IgD-negative memory B cell (primary cell): Measurements from ENCODE around the gene IGFBP4. TPM values are rescaled to one million over a fixed set of nuclear protein-coding genes. Genes with fewer than 3 reads are reported as not detected.

Experiments
- H3K27ac Mint-ChIP-seq, 3 donors: one replicate each; pipeline ENCODE4 v1.8.0; 2020 to 2022; ENCODE audit warnings: mild to moderate bottlenecking in 3 of 3, mixed read lengths in 3 of 3, moderate library complexity in 1 of 3
- H3K27me3 Mint-ChIP-seq: one replicate; pipeline ENCODE4 v1.8.0; 2021; ENCODE audit warnings: mixed read lengths
- H3K36me3 Mint-ChIP-seq: one replicate; pipeline ENCODE4 v1.8.0; 2020; ENCODE audit warnings: mild to moderate bottlenecking, mixed read lengths
- H3K4me1 Mint-ChIP-seq, 3 donors: one replicate each; pipeline ENCODE4 v1.8.0; 2020 to 2022; ENCODE audit warnings: mixed read lengths in 3 of 3, mild to moderate bottlenecking in 1 of 3
- H3K4me3 Mint-ChIP-seq, 4 donors: one replicate each; pipeline ENCODE4 v1.8.0; 2020 to 2022; ENCODE audit warnings: mild to moderate bottlenecking in 4 of 4, mixed read lengths in 4 of 4, moderate library complexity in 3 of 4
- H3K9me3 Mint-ChIP-seq, 3 donors: one replicate each; pipeline ENCODE4 v1.8.0; 2020 to 2021; ENCODE audit warnings: mixed read lengths in 3 of 3, mild to moderate bottlenecking in 1 of 3
- polyA plus RNA-seq: library from polyadenylated mRNA; unstranded; fragments of 300-500 nt; fragmentation: Illumina TruSeq; gene quantifications from one replicate; pipeline ENCODE4 v1.2.3, GENCODE V29; 2021

Gene IGFBP4
- polyA plus RNA-seq, 1 donor from 2014 or later = 3.0 TPM

DNA sequence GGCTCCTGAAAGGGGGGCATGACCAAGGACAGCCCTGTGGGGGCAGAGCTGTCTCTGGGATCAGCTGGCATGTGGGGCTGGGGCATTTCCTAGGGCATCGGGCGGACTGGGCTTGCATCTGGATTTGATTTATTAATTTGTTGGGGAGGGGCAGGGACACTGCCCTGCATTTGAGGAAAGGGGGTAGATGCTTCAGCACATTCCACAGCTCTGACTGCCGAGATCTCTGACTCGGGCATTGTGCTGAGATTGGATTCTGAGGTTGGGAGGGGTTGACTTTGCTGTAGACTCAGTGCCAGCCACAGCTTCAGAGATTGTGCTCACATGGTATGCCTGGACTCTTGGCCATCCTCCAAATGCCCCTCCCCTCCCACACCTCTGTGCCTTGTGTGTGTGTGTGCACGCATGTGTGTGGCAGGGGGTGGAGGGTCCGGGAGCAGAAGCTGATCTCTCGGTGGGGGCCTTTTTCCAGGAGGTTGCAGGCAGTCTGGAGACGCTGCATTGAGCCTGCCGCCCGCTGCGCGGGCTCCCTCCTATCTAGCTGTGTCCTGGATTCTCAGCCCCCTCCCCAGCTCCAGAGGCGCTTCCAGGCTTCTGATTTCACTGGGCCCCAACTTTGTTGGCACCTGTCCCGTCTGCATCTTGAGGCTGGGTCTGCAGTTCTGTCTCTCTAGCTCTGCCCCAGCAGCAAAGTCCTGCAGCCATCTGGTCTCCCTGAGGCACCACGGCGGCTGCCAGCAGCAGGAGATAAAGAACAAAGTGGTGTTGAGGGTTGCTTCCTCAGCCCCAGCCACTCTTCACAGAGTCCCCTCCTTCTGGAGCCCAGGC is 14.9 kb downstream of the IGFBP4 start:
- no peak overlapping the region for H3K27ac Mint-ChIP-seq

GRCh38 chr17:40458851-40459482 is 15.7 kb downstream of the IGFBP4 start:
- H3K4me3 Mint-ChIP-seq = no peak overlapping the region
- no peak overlapping the region for H3K27ac Mint-ChIP-seq
- peaks cover 4% of the 10 kb centered on the region for H3K36me3 Mint-ChIP-seq
- H3K27me3 Mint-ChIP-seq = no peaks in the 10 kb centered on the region
- no peaks in the 10 kb centered on the region for H3K4me1 Mint-ChIP-seq
- H3K9me3 Mint-ChIP-seq = no peaks in the 10 kb centered on the region

More for the DNA sequence above, 14.9 kb downstream of the IGFBP4 start:
- Mint-ChIP-seq H3K9me3 (no peaks in the 10 kb centered on the region), H3K4me1 (no peaks in the 10 kb centered on the region), H3K27me3 (no peaks in the 10 kb centered on the region), H3K36me3 (peaks cover 4% of the 10 kb centered on the region), H3K4me3 (no peak overlapping the region)

DNA sequence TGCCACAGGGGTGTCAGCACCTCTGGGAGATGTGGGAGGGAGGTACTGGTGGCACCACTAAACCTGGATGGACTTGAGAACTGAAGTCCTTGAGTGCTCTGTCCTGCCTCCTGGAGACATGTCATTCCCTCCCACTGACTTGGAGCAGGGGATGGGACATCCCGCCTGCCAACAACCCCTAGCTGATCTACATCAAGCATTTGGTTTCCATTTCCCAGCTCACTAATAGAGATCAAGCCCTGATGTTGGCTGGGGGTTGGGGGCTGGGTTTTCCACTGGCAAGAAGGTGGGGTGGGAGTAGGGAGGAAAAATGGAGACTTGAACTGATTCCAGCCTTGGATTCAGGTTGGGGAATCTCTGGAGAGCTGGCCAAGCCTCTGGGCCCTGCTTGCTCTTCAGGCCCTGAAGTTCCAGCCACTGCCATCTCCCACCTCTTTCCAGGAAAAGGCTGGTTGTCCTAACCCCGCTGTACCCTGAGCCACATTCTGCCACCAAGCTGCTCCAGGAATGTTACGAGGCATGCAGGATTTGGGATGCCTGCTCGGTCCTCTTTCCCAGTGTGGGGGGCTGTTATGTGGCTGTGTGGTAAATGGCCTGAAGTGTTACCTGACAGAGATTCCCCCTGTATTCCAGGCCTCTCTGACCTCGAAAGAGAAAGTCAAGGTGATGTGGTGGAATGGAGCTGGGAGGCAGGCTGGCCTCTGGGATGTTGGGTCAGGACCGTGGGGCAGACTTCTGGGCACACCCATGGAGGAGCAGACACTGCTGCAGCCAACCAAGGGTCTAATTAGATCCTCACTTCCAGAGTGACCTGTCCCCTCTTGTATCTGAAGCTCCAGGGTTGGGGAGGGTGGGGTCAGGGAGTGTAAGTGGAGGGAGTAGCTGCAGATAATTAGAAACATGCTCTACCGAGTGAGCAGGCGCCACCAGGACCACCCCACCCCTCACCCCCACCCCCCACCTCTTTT is 16.7 kb downstream of the IGFBP4 start:
- no peaks in the 10 kb centered on the region for H3K4me1 Mint-ChIP-seq
- H3K4me3 Mint-ChIP-seq = no peak overlapping the region
- H3K27me3 Mint-ChIP-seq = no peaks in the 10 kb centered on the region
- H3K27ac Mint-ChIP-seq = no peak overlapping the region
- peaks cover 2% of the 10 kb centered on the region for H3K36me3 Mint-ChIP-seq
- peaks cover 0 to 3% (median 0%) of the 10 kb centered on the region in 3 donors for H3K9me3 Mint-ChIP-seq

- peaks cover 0 to 3% (median 0%) of the 10 kb centered on the region in 3 donors for H3K9me3 Mint-ChIP-seq
- no peaks in the 10 kb centered on the region for H3K27me3 Mint-ChIP-seq
- no peaks in the 10 kb centered on the region for H3K4me1 Mint-ChIP-seq
- H3K27ac Mint-ChIP-seq = no peak overlapping the region
- peaks cover 2% of the 10 kb centered on the region for H3K36me3 Mint-ChIP-seq
- H3K4me3 Mint-ChIP-seq = no peak overlapping the region
Measured at GRCh38 chr17:40460604-40460967, 17.3 kb downstream of the IGFBP4 start.

DNA sequence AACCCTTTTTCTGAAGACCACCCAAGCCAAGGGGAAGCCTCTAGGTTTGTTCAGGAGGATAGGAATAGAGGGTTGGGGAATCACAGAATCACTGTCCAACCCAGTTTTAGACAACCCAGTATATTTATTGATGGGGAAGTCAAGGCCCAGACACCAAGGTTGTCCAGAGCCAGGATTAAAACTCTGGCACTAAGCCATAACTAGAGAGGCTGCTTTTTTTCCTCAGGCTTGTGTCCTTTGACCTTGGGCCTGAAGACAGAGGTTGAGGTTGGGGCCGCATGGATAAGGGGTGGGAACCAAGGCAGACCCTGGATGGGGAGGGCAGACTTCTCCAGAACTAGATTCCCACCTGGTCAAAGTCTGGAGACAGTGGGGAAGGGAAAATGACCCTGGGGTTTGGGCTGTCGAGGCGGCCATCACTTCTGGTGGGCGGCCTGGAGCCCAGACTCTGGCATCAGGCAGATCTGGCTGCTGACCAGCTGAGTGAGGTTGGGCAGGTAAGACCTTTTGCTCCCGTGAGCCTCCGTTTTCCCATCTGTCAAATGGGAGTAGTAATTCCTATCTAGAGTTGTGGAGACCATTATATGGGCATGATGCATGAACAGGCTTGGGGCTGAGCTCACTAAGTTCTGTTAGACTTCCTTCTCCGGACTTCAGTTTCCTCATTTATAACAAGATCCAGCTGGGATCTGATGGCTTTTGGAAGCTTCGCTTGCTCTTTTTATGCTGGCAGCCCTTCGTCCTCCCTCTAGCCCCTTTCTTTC is 17.9 kb downstream of the IGFBP4 start:
- peak overlapping the region in 1 of 3 donors; percentile 43 for H3K27ac Mint-ChIP-seq
- H3K36me3 Mint-ChIP-seq = peaks cover 2% of the 10 kb centered on the region
- H3K9me3 Mint-ChIP-seq = peaks cover 0 to 3% (median 0%) of the 10 kb centered on the region in 3 donors
- no peaks in the 10 kb centered on the region for H3K4me1 Mint-ChIP-seq
- no peak overlapping the region for H3K4me3 Mint-ChIP-seq
- no peaks in the 10 kb centered on the region for H3K27me3 Mint-ChIP-seq

DNA sequence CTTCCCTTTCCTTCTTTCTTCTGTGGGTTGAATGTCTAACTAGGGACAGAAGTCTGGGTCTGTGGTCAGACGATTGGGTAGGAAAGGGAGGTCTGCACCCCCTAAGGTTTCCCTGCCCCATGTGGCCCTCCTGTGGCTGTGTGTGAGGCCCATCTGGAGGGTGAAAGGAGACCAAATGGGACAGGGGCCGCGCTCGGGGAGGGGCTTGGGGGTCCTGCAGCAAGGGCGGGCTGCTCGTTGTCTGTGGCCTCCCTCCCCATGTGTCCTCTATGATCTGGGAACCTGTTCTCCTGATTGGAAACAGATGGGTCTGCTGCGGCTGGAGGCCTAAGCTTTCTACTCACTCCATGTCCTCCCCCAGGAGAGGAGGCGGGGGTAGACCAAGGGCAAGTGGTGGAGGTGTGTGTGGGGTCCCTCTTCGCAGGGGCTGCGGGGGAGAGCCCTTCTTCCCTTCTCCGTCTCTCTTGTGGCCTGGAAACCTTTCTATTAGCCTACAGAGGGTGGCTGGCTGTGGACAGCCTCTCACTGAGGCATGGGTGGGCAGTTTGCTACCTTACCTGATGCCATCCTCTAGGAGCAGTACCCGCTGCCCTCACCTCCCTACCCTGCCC is 18.6 kb downstream of the IGFBP4 start:
- Mint-ChIP-seq H3K9me3 (peaks cover 0 to 3% (median 0%) of the 10 kb centered on the region in 3 donors), H3K4me3 (no peak overlapping the region), H3K27me3 (peaks cover 2% of the 10 kb centered on the region), H3K27ac (peak overlapping the region in 1 of 3 donors; percentile 43), H3K36me3 (peaks cover 2% of the 10 kb centered on the region), H3K4me1 (no peaks in the 10 kb centered on the region)

DNA sequence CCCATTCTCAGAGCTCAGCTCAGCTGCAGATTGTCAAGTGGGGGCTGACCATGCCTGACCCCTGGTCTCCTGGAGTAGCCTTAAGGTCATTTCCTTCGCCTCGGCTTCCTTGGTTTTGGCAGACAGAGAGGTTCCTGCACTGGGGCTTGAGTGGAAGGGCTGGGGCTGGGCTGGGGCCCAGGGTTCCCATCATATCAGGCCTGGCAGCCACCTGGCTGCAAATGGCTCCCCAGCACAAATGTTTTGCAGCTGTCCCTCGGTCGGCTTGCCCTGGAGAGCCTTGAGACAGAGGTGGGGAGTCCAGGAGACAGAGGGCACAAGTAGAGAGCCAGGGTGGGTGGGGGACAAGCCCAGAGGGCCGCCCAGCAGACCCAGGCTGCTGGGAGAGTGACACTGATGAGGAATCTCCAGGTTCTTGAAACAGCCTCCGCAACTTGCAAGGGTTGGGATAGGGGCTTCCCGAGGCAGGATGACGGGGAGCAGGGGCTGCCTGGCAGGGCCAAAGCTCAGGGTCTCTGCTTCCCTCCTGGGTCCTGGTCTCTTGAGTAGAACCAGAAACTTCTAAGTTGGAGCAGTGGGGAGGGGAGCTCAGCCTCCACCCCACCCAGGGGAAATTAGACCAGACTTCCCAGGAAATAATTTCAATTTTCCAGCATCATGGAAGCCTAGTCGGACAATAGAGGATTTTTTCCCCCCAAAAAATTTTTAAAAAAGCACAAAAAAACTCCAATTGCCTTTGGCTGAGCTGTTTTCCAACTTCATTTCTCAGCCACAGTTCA is 19.3 kb downstream of the IGFBP4 start:
- H3K4me1 Mint-ChIP-seq = no peaks in the 10 kb centered on the region
- peaks cover 2% of the 10 kb centered on the region for H3K36me3 Mint-ChIP-seq
- no peak overlapping the region for H3K4me3 Mint-ChIP-seq
- no peak overlapping the region for H3K27ac Mint-ChIP-seq
- H3K9me3 Mint-ChIP-seq = peaks cover 0 to 3% (median 0%) of the 10 kb centered on the region in 3 donors
- H3K27me3 Mint-ChIP-seq = peaks cover 2% of the 10 kb centered on the region

DNA sequence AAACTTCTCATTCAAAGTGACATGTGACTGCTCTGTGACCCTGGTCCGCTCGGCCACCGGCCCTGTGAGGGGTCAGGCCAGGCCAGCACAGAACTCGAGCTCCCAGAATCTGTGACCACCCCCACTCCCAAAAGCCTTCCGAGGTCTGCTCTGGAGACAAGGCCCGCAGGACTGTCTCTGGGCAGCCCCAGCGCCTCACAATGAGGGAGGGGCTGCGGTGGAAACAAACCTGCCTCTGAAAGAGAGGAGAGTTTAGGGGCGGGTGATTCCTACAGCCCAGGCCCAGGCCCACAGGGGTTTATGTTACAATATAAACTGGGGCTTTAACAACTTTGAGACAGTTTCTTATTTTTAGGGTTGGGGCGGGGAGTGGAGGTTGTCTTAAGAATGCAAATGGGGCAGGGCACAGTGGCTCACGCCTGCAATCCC is 19.9 kb downstream of the IGFBP4 start:
- H3K4me3 Mint-ChIP-seq = no peak overlapping the region
- H3K27me3 Mint-ChIP-seq = peaks cover 2% of the 10 kb centered on the region
- no peak overlapping the region for H3K27ac Mint-ChIP-seq
- peaks cover 0 to 3% (median 0%) of the 10 kb centered on the region in 3 donors for H3K9me3 Mint-ChIP-seq
- H3K36me3 Mint-ChIP-seq = peaks cover 2% of the 10 kb centered on the region
- no peaks in the 10 kb centered on the region for H3K4me1 Mint-ChIP-seq

GRCh38 chr17:40464392-40464855 is 21.2 kb downstream of the IGFBP4 start:
- Mint-ChIP-seq H3K4me1 (no peaks in the 10 kb centered on the region), H3K9me3 (peaks cover 0 to 3% (median 0%) of the 10 kb centered on the region in 3 donors), H3K36me3 (peaks cover 2% of the 10 kb centered on the region), H3K27me3 (peaks cover 2% of the 10 kb centered on the region), H3K27ac (peak overlapping the region in 1 of 3 donors; percentile 47), H3K4me3 (no peak overlapping the region)

DNA sequence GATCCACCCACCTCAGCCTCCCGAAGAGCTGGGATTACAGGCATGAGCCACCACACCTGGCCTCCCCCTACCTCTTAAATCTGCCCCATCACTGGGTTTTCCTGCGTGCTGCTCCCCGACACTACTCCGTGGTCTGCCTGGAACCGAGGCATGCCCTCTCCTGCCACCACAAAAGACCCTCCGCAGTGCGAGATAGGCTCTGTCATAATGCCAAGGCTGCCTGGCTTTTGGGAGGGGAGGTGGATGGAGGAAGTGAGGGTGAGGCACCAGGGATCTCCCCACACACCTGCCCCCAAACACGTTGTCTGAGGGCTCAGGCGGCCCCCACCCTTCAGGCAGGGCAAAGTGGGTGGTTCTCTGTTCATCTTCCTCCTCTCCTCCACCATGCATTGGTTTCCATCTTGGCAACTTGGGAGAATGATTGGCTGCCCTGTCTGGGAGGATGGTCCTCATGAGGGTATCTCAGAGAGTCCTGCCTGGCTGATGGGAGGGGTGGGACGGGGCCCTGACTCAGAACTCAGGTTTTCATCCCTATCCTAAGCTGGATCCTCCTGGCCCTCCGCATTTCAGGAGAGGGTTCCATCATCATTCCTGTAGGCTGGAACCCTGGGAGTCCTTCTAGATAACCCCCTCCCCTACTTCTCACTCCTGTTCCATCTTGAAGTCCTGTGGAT is 23.2 kb downstream of the IGFBP4 start:
- H3K36me3 Mint-ChIP-seq = peaks cover 2% of the 10 kb centered on the region
- H3K27ac Mint-ChIP-seq = no peak overlapping the region
- H3K4me3 Mint-ChIP-seq = no peak overlapping the region
- H3K27me3 Mint-ChIP-seq = peaks cover 5% of the 10 kb centered on the region
- H3K9me3 Mint-ChIP-seq = peaks cover 0 to 3% (median 0%) of the 10 kb centered on the region in 3 donors
- H3K4me1 Mint-ChIP-seq = no peaks in the 10 kb centered on the region

DNA sequence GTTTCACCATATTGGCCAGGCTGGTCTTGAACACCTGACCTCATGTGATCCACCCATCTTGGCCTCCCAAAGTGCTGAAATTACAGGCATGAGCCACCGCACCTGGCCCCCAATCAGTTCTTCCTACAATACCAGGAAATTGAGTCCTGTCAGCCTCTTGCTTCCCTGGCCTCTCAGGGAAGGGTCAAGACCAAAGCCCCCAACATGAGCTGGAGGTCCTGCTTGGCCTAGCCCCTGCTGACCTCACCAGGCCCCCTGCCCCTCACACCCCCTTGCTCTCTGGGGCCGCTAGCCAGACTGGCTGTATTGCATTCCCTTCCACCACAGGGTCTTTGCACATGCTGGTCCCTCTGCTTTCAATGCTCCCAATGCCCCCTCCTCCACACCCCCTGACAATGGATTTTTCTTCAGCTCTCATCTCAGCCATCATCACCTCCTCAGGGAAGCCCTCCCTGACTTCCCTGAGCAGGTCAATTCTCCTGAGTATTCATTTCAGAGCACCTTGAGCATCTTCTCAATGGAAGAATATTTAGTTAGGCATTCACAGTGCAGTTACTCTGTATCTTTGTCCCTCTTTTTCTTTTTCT is 24.1 kb downstream of the IGFBP4 start:
- H3K4me3 Mint-ChIP-seq = no peak overlapping the region
- peaks cover 0 to 3% (median 0%) of the 10 kb centered on the region in 3 donors for H3K9me3 Mint-ChIP-seq
- peaks cover 5% of the 10 kb centered on the region for H3K27me3 Mint-ChIP-seq
- H3K4me1 Mint-ChIP-seq = no peaks in the 10 kb centered on the region
- H3K36me3 Mint-ChIP-seq = peaks cover 2% of the 10 kb centered on the region
- no peak overlapping the region for H3K27ac Mint-ChIP-seq

- Mint-ChIP-seq H3K36me3 (peaks cover 2% of the 10 kb centered on the region), H3K4me3 (no peak overlapping the region), H3K27me3 (peaks cover 5% of the 10 kb centered on the region), H3K9me3 (peaks cover 0 to 3% (median 0%) of the 10 kb centered on the region in 3 donors), H3K4me1 (no peaks in the 10 kb centered on the region), H3K27ac (no peak overlapping the region)
Measured at GRCh38 chr17:40468560-40468959, 25.3 kb downstream of the IGFBP4 start.
